ENCODE measurements around the gene LYSMD2. TPM values are rescaled to one million over a fixed set of nuclear protein-coding genes. Genes with fewer than 3 reads are reported as not detected.

Gene LYSMD2
- total RNA-seq, 3 donors from 2014 or later (not counting 1 experiment from before 2014, with no cell fraction given), result 8.1 to 13.6 (median 8.6) TPM

DNA sequence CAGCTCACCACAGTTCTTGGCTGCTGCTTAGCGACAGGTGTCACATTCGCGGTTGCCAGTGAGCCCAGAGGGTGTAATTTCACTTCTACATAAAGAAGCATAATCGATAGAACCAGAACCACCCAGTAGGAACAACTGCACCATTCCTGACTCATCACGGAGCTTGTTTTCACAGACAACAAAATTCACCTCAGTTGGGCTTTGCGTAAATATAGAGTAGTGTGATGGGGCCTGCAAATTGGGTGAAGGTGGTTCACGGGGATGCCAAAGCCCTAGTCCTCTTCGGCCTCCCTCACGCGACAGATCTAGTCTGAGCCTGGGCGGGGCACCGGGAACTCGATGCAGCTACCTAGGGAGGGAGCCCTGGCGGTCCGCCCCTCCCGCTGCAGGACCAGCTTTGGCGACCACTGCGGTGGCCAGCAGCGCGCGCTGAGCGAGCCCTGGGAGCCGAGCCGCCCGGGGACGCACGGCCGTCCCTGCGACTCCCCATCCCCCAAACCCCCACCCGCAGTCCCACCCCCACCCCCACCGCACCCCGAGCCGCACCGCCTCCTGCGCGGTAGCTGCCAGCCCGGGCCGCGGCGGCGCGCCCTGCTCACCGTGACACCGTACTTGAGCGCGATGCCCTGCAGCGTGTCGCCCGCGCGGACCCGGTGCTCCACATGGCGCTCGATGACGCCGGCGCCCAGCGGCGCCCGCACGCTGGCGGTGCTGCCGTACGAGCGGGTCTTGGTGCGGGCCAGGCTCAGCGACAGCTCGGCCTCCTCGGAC, 519 bp downstream of the LYSMD2 start:
- WGBS (ENCODE audit: insufficient coverage), result under 1% methylated on average over 60 of the region's 69 CpGs
- H3K36me3 Mint-ChIP-seq, result no peaks in the 10 kb centered on the region
- H3K4me3 Mint-ChIP-seq, result peak overlapping the region; percentile 91
- H3K4me3 ChIP-seq (ENCODE audit: low read length), result peak overlapping the region; percentile 60
- peaks cover 51 to 53% of the 10 kb centered on the region in 2 donors for H3K4me1 Mint-ChIP-seq
- no peaks in the 10 kb centered on the region for H3K27me3 ChIP-seq (ENCODE audit: control insufficient read depth, insufficient read depth, low read length)
- peak; percentile 46 to 79 for DNase-seq
- peak; percentile 37 to 66 (median 60) for ATAC-seq
- no peaks in the 10 kb centered on the region for H3K9me3 Mint-ChIP-seq
- H3K27ac ChIP-seq (ENCODE audit: low read length), result peak overlapping the region; percentile 55
- H3K4me1 ChIP-seq (ENCODE audit: control insufficient read depth, insufficient read depth, low read length), result peaks cover 57% of the 10 kb centered on the region
- H3K27ac Mint-ChIP-seq, result peak overlapping the region; percentile 85 to 97
- TF ChIP-seq, protein P1, sequence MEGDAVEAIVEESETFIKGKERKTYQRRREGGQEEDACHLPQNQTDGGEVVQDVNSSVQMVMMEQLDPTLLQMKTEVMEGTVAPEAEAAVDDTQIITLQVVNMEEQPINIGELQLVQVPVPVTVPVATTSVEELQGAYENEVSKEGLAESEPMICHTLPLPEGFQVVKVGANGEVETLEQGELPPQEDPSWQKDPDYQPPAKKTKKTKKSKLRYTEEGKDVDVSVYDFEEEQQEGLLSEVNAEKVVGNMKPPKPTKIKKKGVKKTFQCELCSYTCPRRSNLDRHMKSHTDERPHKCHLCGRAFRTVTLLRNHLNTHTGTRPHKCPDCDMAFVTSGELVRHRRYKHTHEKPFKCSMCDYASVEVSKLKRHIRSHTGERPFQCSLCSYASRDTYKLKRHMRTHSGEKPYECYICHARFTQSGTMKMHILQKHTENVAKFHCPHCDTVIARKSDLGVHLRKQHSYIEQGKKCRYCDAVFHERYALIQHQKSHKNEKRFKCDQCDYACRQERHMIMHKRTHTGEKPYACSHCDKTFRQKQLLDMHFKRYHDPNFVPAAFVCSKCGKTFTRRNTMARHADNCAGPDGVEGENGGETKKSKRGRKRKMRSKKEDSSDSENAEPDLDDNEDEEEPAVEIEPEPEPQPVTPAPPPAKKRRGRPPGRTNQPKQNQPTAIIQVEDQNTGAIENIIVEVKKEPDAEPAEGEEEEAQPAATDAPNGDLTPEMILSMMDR (IDR thresholded peaks at IDR 0.05), result no peak
- intact Hi-C loops (cut with micrococcal nuclease), result loop anchor here (5.0 to 10.0 kb wide), 2 partner anchors 88 to 235 kb away; partner anchors contain the start of genes LEO1 and TMOD3
- no peaks in the 10 kb centered on the region for H3K27me3 Mint-ChIP-seq (ENCODE audit: low read depth in 2 of 2)
- peaks cover 2% of the 10 kb centered on the region for H3K36me3 ChIP-seq (ENCODE audit: control insufficient read depth, insufficient read depth, low read length)
- no peaks in the 10 kb centered on the region for H3K9me3 ChIP-seq (ENCODE audit: control insufficient read depth, insufficient read depth, low read length)

- 29% methylated on average over 2 of the region's 3 CpGs for WGBS (ENCODE audit: insufficient coverage)
- DNase-seq (peak in 1 of 2 donors; percentile 51), ATAC-seq (peak in 1 of 3 donors; percentile 13)
- Histone ChIP-seq H3K27me3 (ENCODE audit: control insufficient read depth, insufficient read depth, low read length) (no peaks in the 10 kb centered on the region), H3K4me3 (ENCODE audit: low read length) (peak overlapping the region; percentile 60), H3K4me1 (ENCODE audit: control insufficient read depth, insufficient read depth, low read length) (peaks cover 64% of the 10 kb centered on the region), H3K36me3 (ENCODE audit: control insufficient read depth, insufficient read depth, low read length) (peaks cover 2% of the 10 kb centered on the region), H3K9me3 (ENCODE audit: control insufficient read depth, insufficient read depth, low read length) (no peaks in the 10 kb centered on the region), H3K27ac (ENCODE audit: low read length) (peak overlapping the region; percentile 55)
- no peaks in the 10 kb centered on the region for H3K36me3 Mint-ChIP-seq
- peaks cover 60 to 61% of the 10 kb centered on the region in 2 donors for H3K4me1 Mint-ChIP-seq
- H3K4me3 Mint-ChIP-seq, result peak overlapping the region; percentile 91
- intact Hi-C loops (cut with micrococcal nuclease), result loop anchor here (5.0 to 10.0 kb wide), 2 partner anchors 89 to 236 kb away; partner anchors contain the start of genes LEO1 and TMOD3
- TF ChIP-seq, protein P1 (IDR thresholded peaks at IDR 0.05), result no peak
- no peaks in the 10 kb centered on the region for H3K27me3 Mint-ChIP-seq (ENCODE audit: low read depth in 2 of 2)
- no peaks in the 10 kb centered on the region for H3K9me3 Mint-ChIP-seq
- H3K27ac Mint-ChIP-seq, result peak overlapping the region; percentile 85 to 97
Measured at GRCh38 chr15:51736069-51736468, 1.4 kb downstream of the LYSMD2 start.

DNA sequence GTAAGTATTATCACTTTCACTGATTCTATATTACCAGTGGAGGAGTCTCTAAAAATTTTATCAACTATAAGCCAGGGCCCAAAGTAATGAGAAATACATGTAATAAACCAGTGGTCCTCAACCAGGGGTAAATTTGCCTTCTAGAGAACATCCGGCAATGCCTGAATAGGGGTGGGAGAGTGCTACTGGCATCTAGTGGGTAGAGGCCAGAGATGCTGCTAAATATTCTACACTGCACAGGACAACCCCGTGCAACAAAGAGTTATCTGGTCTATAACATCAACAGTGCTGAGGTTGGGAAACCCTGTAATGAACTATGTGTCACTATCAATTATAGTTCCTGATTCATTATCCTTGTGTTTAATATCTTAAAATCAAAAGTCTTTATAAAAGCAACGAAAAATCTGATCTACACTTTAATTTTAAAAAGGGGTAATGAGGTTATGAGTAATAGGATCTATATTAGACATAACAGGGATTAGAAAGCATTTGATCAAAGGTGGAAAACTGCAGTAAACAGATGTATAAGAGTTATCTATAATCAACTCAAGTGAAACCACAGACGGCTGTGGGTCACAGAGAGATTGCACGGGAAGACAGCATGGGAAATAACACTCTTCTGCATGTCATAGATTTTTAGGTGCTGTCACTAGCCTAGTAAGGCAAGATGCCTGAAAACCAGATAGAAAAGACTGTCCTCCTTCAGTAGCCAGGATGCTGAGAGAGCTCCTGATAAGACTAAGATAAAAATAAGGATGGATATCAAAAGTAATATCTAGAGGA, 2.0 kb downstream of the LYSMD2 start:
- no peaks in the 10 kb centered on the region for H3K27me3 Mint-ChIP-seq (ENCODE audit: low read depth in 2 of 2)

More for the DNA sequence above, 2.0 kb downstream of the LYSMD2 start:
- Histone ChIP-seq H3K4me1 (ENCODE audit: control insufficient read depth, insufficient read depth, low read length) (peaks cover 68% of the 10 kb centered on the region), H3K27me3 (ENCODE audit: control insufficient read depth, insufficient read depth, low read length) (no peaks in the 10 kb centered on the region), H3K4me3 (ENCODE audit: low read length) (peak overlapping the region; percentile 60), H3K36me3 (ENCODE audit: control insufficient read depth, insufficient read depth, low read length) (peaks cover 2% of the 10 kb centered on the region), H3K9me3 (ENCODE audit: control insufficient read depth, insufficient read depth, low read length) (no peaks in the 10 kb centered on the region), H3K27ac (ENCODE audit: low read length) (peak overlapping the region; percentile 55)
- Mint-ChIP-seq H3K36me3 (no peaks in the 10 kb centered on the region), H3K4me1 (peaks cover 66 to 68% of the 10 kb centered on the region in 2 donors), H3K27ac (peak overlapping the region; percentile 85 to 97), H3K9me3 (no peaks in the 10 kb centered on the region), H3K4me3 (peak overlapping the region; percentile 91)
- intact Hi-C loops (cut with micrococcal nuclease), result loop anchor here (1.0 to 10.0 kb wide), 5 partner anchors 41 to 237 kb away; partner anchors contain the start of genes LEO1 and TMOD3
- ATAC-seq (peak; percentile 39 to 62 (median 44)), DNase-seq (peak in 1 of 2 donors; percentile 69)
- TF ChIP-seq, protein P1 (IDR thresholded peaks at IDR 0.05), result peak; percentile 45
- 13% methylated on average over 4 of the region's 5 CpGs for WGBS (ENCODE audit: insufficient coverage)
